Skeletal muscle satellite cell (primary cell): ENCODE results near the gene RAB37.

Source experiments
- H3K27me3 ChIP-seq: 2 replicates; pipeline ENCODE4 v1.7.0; 2013; ENCODE audit warnings: low read length; ENCODE audit not compliant: control insufficient read depth, insufficient read depth
- H3K36me3 ChIP-seq: 2 replicates; pipeline ENCODE4 v1.7.0; 2013; ENCODE audit warnings: mild to moderate bottlenecking, control low read depth, low read length; ENCODE audit not compliant: insufficient read depth
- H3K4me1 ChIP-seq: 2 replicates; pipeline ENCODE4 v1.7.0; 2013; ENCODE audit warnings: low read length; ENCODE audit not compliant: control insufficient read depth, insufficient read depth
- H3K4me2 ChIP-seq: 2 replicates; pipeline ENCODE4 v1.7.0; 2013; ENCODE audit warnings: mild to moderate bottlenecking, low read length
- H3K4me3 ChIP-seq: 2 replicates; pipeline ENCODE4 v1.7.0; 2013; ENCODE audit warnings: low read length
- H3K9ac ChIP-seq: 2 replicates; pipeline ENCODE4 v1.7.0; 2013; ENCODE audit warnings: mild to moderate bottlenecking, low read depth, low read length, moderate library complexity
- H3K9me3 ChIP-seq: replicated peaks from 2 replicates; pipeline ENCODE4 v1.7.0; 2013; ENCODE audit warnings: mild to moderate bottlenecking, control low read depth, low read length

The RAB37 gene

DNA sequence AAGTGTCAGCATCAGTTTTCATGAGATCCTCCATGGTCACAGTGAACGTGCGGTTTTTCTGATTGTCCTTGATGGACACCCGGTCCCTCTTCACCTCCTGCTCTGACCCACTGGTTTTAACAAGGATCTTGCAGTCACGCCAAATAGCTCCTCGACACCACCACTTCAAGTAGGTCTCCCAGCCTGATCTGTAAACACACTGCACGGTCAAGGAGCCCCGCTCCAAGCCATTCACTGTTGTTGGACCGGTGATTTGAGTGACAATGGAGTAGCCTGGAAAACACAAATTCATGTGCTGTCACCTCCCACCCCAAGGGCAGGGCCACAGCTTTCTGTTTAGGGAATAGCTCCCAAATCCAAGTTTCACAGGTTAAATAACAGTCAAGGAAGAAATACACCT is 32.5 kb upstream of the RAB37 start:
- Histone ChIP-seq H3K4me1 (no peaks in the 10 kb centered on the region), H3K36me3 (no peaks in the 10 kb centered on the region), H3K9ac (no peak overlapping the region), H3K27me3 (peaks cover 2% of the 10 kb centered on the region), H3K4me3 (no peak overlapping the region), H3K4me2 (no peak overlapping the region), H3K9me3 (no peaks in the 10 kb centered on the region)

GRCh38 chr17:74711058-74711824 is 25.8 kb upstream of the RAB37 start:
- Histone ChIP-seq H3K36me3 (no peaks in the 10 kb centered on the region), H3K4me3 (no peak overlapping the region)

GRCh38 chr17:74712301-74712700 is 24.8 kb upstream of the RAB37 start:
- no peak overlapping the region for H3K4me2 ChIP-seq
- H3K9ac ChIP-seq, result no peak overlapping the region
- no peaks in the 10 kb centered on the region for H3K36me3 ChIP-seq
- peaks cover 23% of the 10 kb centered on the region for H3K27me3 ChIP-seq
- no peaks in the 10 kb centered on the region for H3K9me3 ChIP-seq
- no peak overlapping the region for H3K4me3 ChIP-seq
- H3K4me1 ChIP-seq, result no peaks in the 10 kb centered on the region

More at GRCh38 chr17:74711058-74711824, 25.8 kb upstream of the RAB37 start:
- Histone ChIP-seq H3K9ac (no peak overlapping the region), H3K27me3 (peaks cover 23% of the 10 kb centered on the region), H3K9me3 (no peaks in the 10 kb centered on the region), H3K4me2 (no peak overlapping the region), H3K4me1 (no peaks in the 10 kb centered on the region)

DNA sequence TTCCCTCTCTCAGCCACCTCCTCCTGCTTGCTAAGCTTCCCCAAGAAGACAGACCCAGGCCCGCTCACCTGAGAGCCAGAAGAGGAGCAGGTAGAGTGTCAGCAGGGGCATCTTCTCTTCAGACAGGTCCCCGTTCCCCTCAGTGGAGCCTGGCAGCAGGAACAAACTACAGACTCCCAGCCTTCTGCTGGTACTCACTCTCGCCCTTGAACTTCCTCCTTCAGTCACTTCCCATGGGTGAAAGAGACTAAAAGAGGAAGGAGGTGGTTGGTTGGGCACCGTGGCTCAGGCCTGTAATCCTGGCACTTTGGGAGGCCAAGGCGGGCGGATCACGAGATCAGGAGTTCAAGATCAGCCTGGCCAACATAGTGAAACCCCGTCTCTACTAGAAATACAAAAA is 24.3 kb upstream of the RAB37 start, which contains the start of gene CD300LF:
TSS of gene CD300LF (minus strand) at position 168 of the 400 bp plus-strand sequence. CDS start at position 111, 57 bp downstream.
- no peak within 1 kb of the TSS for H3K4me3 ChIP-seq
- H3K9ac ChIP-seq, result no peak within 1 kb of the TSS
- H3K4me1 ChIP-seq, result no peaks in the 10 kb centered on the region
- no peaks in the 10 kb centered on the region for H3K9me3 ChIP-seq
- H3K27me3 ChIP-seq, result peaks cover 23% of the 10 kb centered on the region
- H3K4me2 ChIP-seq, result no peak within 1 kb of the TSS
- no peaks in the 10 kb centered on the region for H3K36me3 ChIP-seq

GRCh38 chr17:74713171-74713755 is 23.8 kb upstream of the RAB37 start:
- Histone ChIP-seq H3K27me3 (peaks cover 23% of the 10 kb centered on the region), H3K9me3 (no peaks in the 10 kb centered on the region), H3K36me3 (no peaks in the 10 kb centered on the region), H3K4me3 (no peak overlapping the region), H3K4me1 (no peaks in the 10 kb centered on the region), H3K4me2 (no peak overlapping the region), H3K9ac (no peak overlapping the region)

- Histone ChIP-seq H3K4me1 (no peaks in the 10 kb centered on the region), H3K4me2 (no peak overlapping the region), H3K9ac (no peak overlapping the region), H3K36me3 (no peaks in the 10 kb centered on the region), H3K4me3 (no peak overlapping the region), H3K27me3 (peaks cover 26% of the 10 kb centered on the region), H3K9me3 (no peaks in the 10 kb centered on the region)
Observed at GRCh38 chr17:74715144-74715543, 21.9 kb upstream of the RAB37 start.

GRCh38 chr17:74720506-74720905 is 16.6 kb upstream of the RAB37 start:
- peaks cover 34% of the 10 kb centered on the region for H3K27me3 ChIP-seq
- no peaks in the 10 kb centered on the region for H3K4me1 ChIP-seq
- H3K4me3 ChIP-seq, result no peak overlapping the region
- no peaks in the 10 kb centered on the region for H3K36me3 ChIP-seq
- no peak overlapping the region for H3K4me2 ChIP-seq
- no peak overlapping the region for H3K9ac ChIP-seq
- H3K9me3 ChIP-seq, result no peaks in the 10 kb centered on the region

DNA sequence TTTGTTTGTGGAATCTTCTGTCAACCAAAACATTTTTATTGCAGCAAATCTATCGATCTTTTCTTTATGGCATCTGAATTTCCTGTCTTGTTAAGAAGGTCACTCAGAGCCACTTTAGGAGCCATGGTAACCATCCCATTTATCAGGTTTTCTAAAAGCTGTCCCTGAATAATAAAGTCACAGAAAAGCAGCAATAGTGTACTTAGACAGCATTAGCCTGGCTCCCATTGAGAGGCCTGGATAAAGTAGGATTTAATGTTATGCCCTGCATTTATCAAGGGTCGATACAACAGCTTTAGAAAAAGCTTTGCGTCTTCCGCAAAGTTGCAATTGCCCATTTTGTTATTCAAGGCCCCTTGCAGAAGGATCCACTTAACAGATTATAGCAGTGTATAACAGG is 14.3 kb upstream of the RAB37 start:
- no peak overlapping the region for H3K4me2 ChIP-seq
- no peak overlapping the region for H3K4me3 ChIP-seq
- H3K4me1 ChIP-seq, result no peaks in the 10 kb centered on the region
- no peaks in the 10 kb centered on the region for H3K36me3 ChIP-seq
- no peak overlapping the region for H3K9ac ChIP-seq
- H3K9me3 ChIP-seq, result no peaks in the 10 kb centered on the region
- peaks cover 30% of the 10 kb centered on the region for H3K27me3 ChIP-seq

GRCh38 chr17:74723891-74724290 is 13.2 kb upstream of the RAB37 start:
- H3K36me3 ChIP-seq, result no peaks in the 10 kb centered on the region
- H3K4me2 ChIP-seq, result no peak overlapping the region
- peaks cover 30% of the 10 kb centered on the region for H3K27me3 ChIP-seq
- H3K4me1 ChIP-seq, result no peaks in the 10 kb centered on the region
- H3K9ac ChIP-seq, result no peak overlapping the region
- H3K9me3 ChIP-seq, result peaks cover 2% of the 10 kb centered on the region
- no peak overlapping the region for H3K4me3 ChIP-seq

GRCh38 chr17:74725111-74725510 is 11.9 kb upstream of the RAB37 start:
- no peaks in the 10 kb centered on the region for H3K4me1 ChIP-seq
- peaks cover 5% of the 10 kb centered on the region for H3K9me3 ChIP-seq
- no peaks in the 10 kb centered on the region for H3K36me3 ChIP-seq
- H3K27me3 ChIP-seq, result peaks cover 27% of the 10 kb centered on the region
- no peak overlapping the region for H3K9ac ChIP-seq
- no peak overlapping the region for H3K4me3 ChIP-seq
- no peak overlapping the region for H3K4me2 ChIP-seq

- Histone ChIP-seq H3K27me3 (peaks cover 14% of the 10 kb centered on the region), H3K9ac (no peak overlapping the region), H3K4me2 (no peak overlapping the region), H3K36me3 (no peaks in the 10 kb centered on the region), H3K4me3 (no peak overlapping the region), H3K9me3 (peaks cover 5% of the 10 kb centered on the region), H3K4me1 (no peaks in the 10 kb centered on the region)
Observed at GRCh38 chr17:74728033-74728701, 8.9 kb upstream of the RAB37 start.
